HepG2 (cell line): ENCODE data around the gene GRIN2D. TPM values are rescaled to one million over a fixed set of nuclear protein-coding genes. Genes with fewer than 3 reads are reported as not detected.

Experiments used
- ATAC-seq: fragments of 200-7000 bp; cut with Tn5 transposase; 3 replicates; pipeline ENCODE4 v1.9.1; 2020; ENCODE audit warnings: mild to moderate bottlenecking, moderate library complexity
- BruUV-seq: library from RNA; stranded (reverse); fragments of 400-500 nt; replicated peaks from 2 replicates; lab custom pipeline; 2021; lab: Mats Ljungman, UMichigan
- CTCF ChIA-PET: fragments of 300-600 bp; formaldehyde crosslinking; extraction: SDS; loops from one replicate; lab custom pipeline; 2021; ENCODE audit warnings: low total read pairs, inconsistent platforms, low intra/inter-chr PET ratio; lab: Yijun Ruan, JAX
- POLR2A ChIA-PET: fragments of 350-600 bp; sonication (Branson Sonifier 250); formaldehyde crosslinking; loops from one replicate; lab custom pipeline; 2020; ENCODE audit warnings: antibody characterized with exemption, inconsistent platforms; lab: Yijun Ruan, JAX
- DNase-seq: peaks from one replicate; pipeline ENCODE4 v3.0.0-alpha.2; 2015; ENCODE audit warnings: low spot score
- FAIRE-seq: peaks from 3 replicates; lab custom pipeline; 2011; peaks lifted over from hg19 to GRCh38; lab: Jason Lieb, UNC
- H2AFZ ChIP-seq: one replicate; pipeline ENCODE4 v1.6.1; 2011; ENCODE audit warnings: low read length, inconsistent platforms
- H3K27ac ChIP-seq: fragments of 300-600 bp; 3 replicates; pipeline ENCODE4 v1.8.0; 2011; ENCODE audit warnings: mixed run types, mild to moderate bottlenecking, mixed read lengths, low read length, inconsistent platforms; ENCODE audit not compliant: insufficient read depth; ENCODE audit errors: extremely low read length
- H3K27me3 ChIP-seq, 2 experiments: fragments of 200-600 bp in 1 of 2; 2 replicates in 1 of 2; 3 replicates in 1 of 2; pipeline versions ENCODE4 v1.6.0 to v1.8.0; 2011; ENCODE audit warnings: low read length in 2 of 2, mild to moderate bottlenecking in 2 of 2, moderate library complexity in 2 of 2, inconsistent platforms in 1 of 2; ENCODE audit not compliant: insufficient read depth in 2 of 2, control insufficient read depth in 1 of 2
- H3K36me3 ChIP-seq, 2 experiments: fragments of 200-600 bp in 1 of 2; replicated peaks in 1 of 2; 2 replicates in 1 of 2; 3 replicates in 1 of 2; pipeline versions ENCODE4 v1.5.1 to v1.8.0; 2011; ENCODE audit warnings: low read length in 2 of 2, inconsistent platforms in 1 of 2; ENCODE audit not compliant: insufficient read depth in 2 of 2, control insufficient read depth in 1 of 2
- H3K4me1 ChIP-seq: 2 replicates; pipeline ENCODE4 v1.5.1; 2012; ENCODE audit warnings: low read length, inconsistent platforms; ENCODE audit not compliant: insufficient read depth
- H3K4me2 ChIP-seq: 2 replicates; pipeline ENCODE4 v1.6.0; 2011; ENCODE audit warnings: low read depth, low read length, inconsistent platforms
- H3K4me3 ChIP-seq, 3 experiments: fragments of 200-600 bp in 1 of 3; sonication (generic), shearing (Covaris generic) in 1 of 3; replicated peaks in 1 of 3; 2 replicates each; pipeline ENCODE4 v1.5.1; 2011 to 2016; ENCODE audit warnings: low read length in 3 of 3, inconsistent platforms in 2 of 3, low read depth in 2 of 3, mild to moderate bottlenecking in 2 of 3, control low read depth in 1 of 3, mixed read lengths in 1 of 3; ENCODE audit not compliant: insufficient read depth in 1 of 3
- H3K79me2 ChIP-seq: one replicate; pipeline ENCODE4 v1.6.1; 2011; ENCODE audit warnings: low read length, inconsistent platforms; ENCODE audit not compliant: insufficient read depth
- H3K9ac ChIP-seq: 2 replicates; pipeline ENCODE4 v1.6.0; 2011; ENCODE audit warnings: mild to moderate bottlenecking, low read depth, low read length, inconsistent platforms; ENCODE audit not compliant: insufficient read depth
- H3K9me3 ChIP-seq: 2 replicates; pipeline ENCODE4 v1.5.1; 2012; ENCODE audit warnings: mild to moderate bottlenecking, low read length
- H4K20me1 ChIP-seq: 2 replicates; pipeline ENCODE4 v1.6.0; 2011; ENCODE audit warnings: inconsistent platforms, mild to moderate bottlenecking, low read length, moderate library complexity; ENCODE audit not compliant: insufficient read depth
- CSRNP2 ChIP-seq: sonication (generic); formaldehyde crosslinking; conservative IDR thresholded peaks from 2 replicates; pipeline ENCODE4 v1.8.0; 2022; ENCODE audit warnings: low read depth, missing genetic modification reagents
- KDM1A ChIP-seq: IDR thresholded peaks from 2 replicates; pipeline ENCODE4 v1.6.1; 2016; ENCODE audit warnings: missing compliant biosample characterization
- RAD21 ChIP-seq: fragments of 450-650 bp; formaldehyde crosslinking; IDR thresholded peaks from 2 replicates; pipeline ENCODE4 v1.5.0; 2020; ENCODE audit warnings: mild to moderate bottlenecking
- RBFOX2 ChIP-seq: fragments of 200-400 bp; formaldehyde crosslinking; IDR thresholded peaks from 2 replicates; pipeline ENCODE4 v1.6.1; 2017; ENCODE audit warnings: low read depth, mild to moderate bottlenecking, low read length
- SMAD1 ChIP-seq: sonication (generic); formaldehyde crosslinking; IDR thresholded peaks from 2 replicates; pipeline ENCODE4 v1.4.0; 2020; ENCODE audit warnings: missing genetic modification reagents, low read depth, mild to moderate bottlenecking, borderline replicate concordance
- SMARCC2 ChIP-seq: fragments of 450-650 bp; IDR thresholded peaks from 2 replicates; pipeline ENCODE4 v1.6.1; 2017; ENCODE audit warnings: antibody characterized with exemption, mild to moderate bottlenecking
- SP5 ChIP-seq: IDR thresholded peaks from 2 replicates; pipeline ENCODE4 v1.6.1; 2016; ENCODE audit warnings: low read depth, borderline replicate concordance
- ZBTB1 ChIP-seq: sonication (generic); formaldehyde crosslinking; IDR thresholded peaks from 2 replicates; pipeline ENCODE4 v1.4.0; 2020; ENCODE audit warnings: missing genetic modification reagents, borderline replicate concordance
- ZBTB20 ChIP-seq: sonication (generic); formaldehyde crosslinking; IDR thresholded peaks from 2 replicates; pipeline ENCODE4 v1.8.1; 2023; ENCODE audit warnings: missing genetic modification reagents, low read depth, mild to moderate bottlenecking, borderline replicate concordance
- ZNF136 ChIP-seq: sonication (generic); formaldehyde crosslinking; IDR thresholded peaks from 2 replicates; pipeline ENCODE4 v1.8.1; 2022; ENCODE audit warnings: low read depth, mild to moderate bottlenecking, moderate library complexity, missing genetic modification reagents
- ZNF546 ChIP-seq: sonication (generic); formaldehyde crosslinking; conservative IDR thresholded peaks from 2 replicates; pipeline ENCODE4 v1.8.1; 2023; ENCODE audit warnings: mild to moderate bottlenecking, missing genetic modification reagents
- ZNF552 ChIP-seq: sonication (generic); formaldehyde crosslinking; IDR thresholded peaks from 2 replicates; pipeline ENCODE4 v1.9.0; 2022; ENCODE audit warnings: missing genetic modification reagents, mild to moderate bottlenecking, borderline replicate concordance
- ZNF577 ChIP-seq: sonication (generic); formaldehyde crosslinking; IDR thresholded peaks from 2 replicates; pipeline ENCODE4 v1.4.0; 2020; ENCODE audit warnings: mild to moderate bottlenecking, low read depth, missing genetic modification reagents, borderline replicate concordance
- ZNF614 ChIP-seq: IDR thresholded peaks from 2 replicates; pipeline ENCODE4 v1.6.1; 2018; ENCODE audit warnings: missing biosample characterization, missing genetic modification reagents, inconsistent platforms, borderline replicate concordance
- WGBS: methylation state at CpG from one replicate; pipeline ENCODE4 v1.1.6; 2017; ENCODE audit warnings: low lambda C conversion rate; 5-methylcytosine and 5-hydroxymethylcytosine counted together
- in situ Hi-C: cut with HindIII; loops from 2 replicates; pipeline ENCODE4 v1.10.0; 2017; ENCODE audit warnings: low pct_unique_long_range_greater_than_20kb; ENCODE audit not compliant: extremely low pct_ligation_motif_present
- intact Hi-C: fragments of 100-400 bp; cut with micrococcal nuclease; formaldehyde crosslinking; loops from one replicate; pipeline ENCODE4 v1.10.0; 2022; ENCODE audit not compliant: unreplicated experiment
- polyA plus RNA-seq, 8 experiments: library from polyadenylated mRNA; depleted of rRNA in 3 of 8; stranded (reverse) in 7 of 8; unstranded in 1 of 8; fragments of >200 nt; fragmentation: Illumina TruSeq in 4 of 8; extraction: Trizol in 4 of 8; gene quantifications; 2 replicates each; pipeline versions ENCODE4 v1.2.1 to v1.2.3, GENCODE V29; 2011 to 2016; ENCODE audit warnings: low read depth in 4 of 8, missing spikeins in 1 of 8, mixed read lengths in 1 of 8; ENCODE audit not compliant: insufficient read depth in 1 of 8
- total RNA-seq, 5 experiments: library from RNA; depleted of rRNA; stranded (reverse); fragments of >200 nt; fragmentation: Illumina TruSeq; extraction: Trizol; gene quantifications; 2 replicates each; pipeline ENCODE4 v1.2.3, GENCODE V29; 2016; ENCODE audit warnings: low read depth in 1 of 5
- TF ChIP-seq, protein P1 (sequence below): sonication (generic); formaldehyde crosslinking; IDR thresholded peaks from 2 replicates; pipeline ENCODE4 v1.5.1; 2020; ENCODE audit warnings: mild to moderate bottlenecking, missing genetic modification reagents, moderate library complexity
- TF ChIP-seq, protein P2 (sequence below): sonication (generic); formaldehyde crosslinking; IDR thresholded peaks from 2 replicates; pipeline ENCODE4 v1.5.0; 2020; ENCODE audit warnings: mild to moderate bottlenecking, low read depth, missing genetic modification reagents, borderline replicate concordance

The GRIN2D gene
- total and polyA plus RNA-seq, 2 of the 13 experiments (the other 11 are each of a cell fraction or from before 2014, with no cell fraction given), result 0.02 to 0.13 TPM

DNA sequence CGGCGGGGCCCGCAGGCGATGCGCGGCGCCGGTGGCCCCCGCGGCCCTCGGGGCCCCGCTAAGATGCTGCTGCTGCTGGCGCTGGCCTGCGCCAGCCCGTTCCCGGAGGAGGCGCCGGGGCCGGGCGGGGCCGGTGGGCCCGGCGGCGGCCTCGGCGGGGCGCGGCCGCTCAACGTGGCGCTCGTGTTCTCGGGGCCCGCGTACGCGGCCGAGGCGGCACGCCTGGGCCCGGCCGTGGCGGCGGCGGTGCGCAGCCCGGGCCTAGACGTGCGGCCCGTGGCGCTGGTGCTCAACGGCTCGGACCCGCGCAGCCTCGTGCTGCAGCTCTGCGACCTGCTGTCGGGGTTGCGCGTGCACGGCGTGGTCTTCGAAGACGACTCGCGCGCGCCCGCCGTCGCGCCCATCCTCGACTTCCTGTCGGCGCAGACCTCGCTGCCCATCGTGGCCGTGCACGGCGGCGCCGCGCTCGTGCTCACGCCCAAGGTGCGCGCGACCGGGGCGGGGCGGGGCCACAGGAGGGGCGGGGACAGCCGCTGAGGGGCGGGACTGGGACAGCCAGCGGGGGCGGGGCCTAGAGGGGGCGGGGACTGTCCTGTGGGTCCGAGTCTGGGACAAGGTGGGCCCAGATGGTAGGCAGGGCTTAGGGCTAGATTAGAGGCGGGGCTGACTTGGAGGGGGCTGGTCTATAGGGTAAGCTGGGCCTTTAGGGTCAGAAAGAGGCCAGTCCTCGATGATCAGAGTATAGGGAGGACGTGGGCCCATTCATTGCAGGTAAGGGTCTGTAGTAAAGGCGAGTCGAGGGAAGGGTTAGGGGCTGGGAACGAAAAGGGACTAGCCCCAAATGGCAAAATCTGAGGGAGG, 5.1 kb downstream of the GRIN2D start:
- no peak for FAIRE-seq
- Histone ChIP-seq H3K27ac (no peak overlapping the region), H3K9me3 (no peaks in the 10 kb centered on the region), H3K36me3 (no peaks in the 10 kb centered on the region), H3K4me2 (peak overlapping the region; percentile 81), H3K4me1 (peaks cover 61% of the 10 kb centered on the region), H3K9ac (peak overlapping the region; percentile 49), H3K27me3 (peaks cover 9 to 40% of the 10 kb centered on the region in 2 experiments), H4K20me1 (no peaks in the 10 kb centered on the region), H3K4me3 (peak overlapping the region; percentile 38 to 69 (median 40); a peak in 5 of 6 replicates), H2AFZ (no peak overlapping the region), H3K79me2 (no peaks in the 10 kb centered on the region)
- 43% methylated on average over 65 of the region's 104 CpGs for WGBS
- peak; percentile 44 for DNase-seq
- POLR2A ChIA-PET, result no interaction called here
- in situ Hi-C loops (no loop called here), intact Hi-C loops (no loop called here)
- CTCF ChIA-PET, result no interaction called here
- BruUV-seq, result no TSS peak
- peak; percentile 25 for ATAC-seq
- TF ChIP-seq, protein P1, sequence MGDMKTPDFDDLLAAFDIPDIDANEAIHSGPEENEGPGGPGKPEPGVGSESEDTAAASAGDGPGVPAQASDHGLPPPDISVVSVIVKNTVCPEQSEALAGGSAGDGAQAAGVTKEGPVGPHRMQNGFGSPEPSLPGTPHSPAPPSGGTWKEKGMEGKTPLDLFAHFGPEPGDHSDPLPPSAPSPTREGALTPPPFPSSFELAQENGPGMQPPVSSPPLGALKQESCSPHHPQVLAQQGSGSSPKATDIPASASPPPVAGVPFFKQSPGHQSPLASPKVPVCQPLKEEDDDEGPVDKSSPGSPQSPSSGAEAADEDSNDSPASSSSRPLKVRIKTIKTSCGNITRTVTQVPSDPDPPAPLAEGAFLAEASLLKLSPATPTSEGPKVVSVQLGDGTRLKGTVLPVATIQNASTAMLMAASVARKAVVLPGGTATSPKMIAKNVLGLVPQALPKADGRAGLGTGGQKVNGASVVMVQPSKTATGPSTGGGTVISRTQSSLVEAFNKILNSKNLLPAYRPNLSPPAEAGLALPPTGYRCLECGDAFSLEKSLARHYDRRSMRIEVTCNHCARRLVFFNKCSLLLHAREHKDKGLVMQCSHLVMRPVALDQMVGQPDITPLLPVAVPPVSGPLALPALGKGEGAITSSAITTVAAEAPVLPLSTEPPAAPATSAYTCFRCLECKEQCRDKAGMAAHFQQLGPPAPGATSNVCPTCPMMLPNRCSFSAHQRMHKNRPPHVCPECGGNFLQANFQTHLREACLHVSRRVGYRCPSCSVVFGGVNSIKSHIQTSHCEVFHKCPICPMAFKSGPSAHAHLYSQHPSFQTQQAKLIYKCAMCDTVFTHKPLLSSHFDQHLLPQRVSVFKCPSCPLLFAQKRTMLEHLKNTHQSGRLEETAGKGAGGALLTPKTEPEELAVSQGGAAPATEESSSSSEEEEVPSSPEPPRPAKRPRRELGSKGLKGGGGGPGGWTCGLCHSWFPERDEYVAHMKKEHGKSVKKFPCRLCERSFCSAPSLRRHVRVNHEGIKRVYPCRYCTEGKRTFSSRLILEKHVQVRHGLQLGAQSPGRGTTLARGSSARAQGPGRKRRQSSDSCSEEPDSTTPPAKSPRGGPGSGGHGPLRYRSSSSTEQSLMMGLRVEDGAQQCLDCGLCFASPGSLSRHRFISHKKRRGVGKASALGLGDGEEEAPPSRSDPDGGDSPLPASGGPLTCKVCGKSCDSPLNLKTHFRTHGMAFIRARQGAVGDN, result peak; percentile 73
- TF ChIP-seq SP5 (CRISPR knock-in tag) (no peak), ZBTB1 (CRISPR knock-in tag) (no peak), ZNF614 (CRISPR knock-in tag) (no peak), KDM1A (no peak), SMAD1 (CRISPR knock-in tag) (no peak), RAD21 (CRISPR knock-in tag) (no peak), CSRNP2 (CRISPR knock-in tag) (no peak), ZNF552 (CRISPR knock-in tag) (no peak), ZNF546 (CRISPR knock-in tag) (no peak), ZNF136 (CRISPR knock-in tag) (no peak), SMARCC2 (no peak), ZNF577 (CRISPR knock-in tag) (no peak), RBFOX2 (peak; percentile 80), ZBTB20 (CRISPR knock-in tag) (no peak)
- TF ChIP-seq, protein P2, sequence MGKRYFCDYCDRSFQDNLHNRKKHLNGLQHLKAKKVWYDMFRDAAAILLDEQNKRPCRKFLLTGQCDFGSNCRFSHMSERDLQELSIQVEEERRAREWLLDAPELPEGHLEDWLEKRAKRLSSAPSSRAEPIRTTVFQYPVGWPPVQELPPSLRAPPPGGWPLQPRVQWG (CRISPR knock-in tag), result no peak
